OCI-LY1 (cell line): ENCODE measurements around the gene GPR148.

Experiments
- EZH2 ChIP-seq: fragments of 200-600 bp; sonication (generic), shearing (Covaris generic); IDR thresholded peaks from 2 replicates; pipeline ENCODE4 v1.8.0; 2017; ENCODE audit warnings: borderline replicate concordance, mixed run types, mild to moderate bottlenecking, antibody characterized with exemption, low read length, moderate library complexity, mixed read lengths
- TF ChIP-seq, protein P1 (sequence below): fragments of 200-600 bp; sonication (generic), shearing (Covaris generic); IDR thresholded peaks from 2 replicates; pipeline ENCODE4 v1.5.1; 2017; ENCODE audit warnings: mild to moderate bottlenecking, antibody characterized with exemption, low read length, moderate library complexity, mixed read lengths

GRCh38 chr2:130728549-130729316 is at the start of gene GPR148:
- TF ChIP-seq, protein P1, sequence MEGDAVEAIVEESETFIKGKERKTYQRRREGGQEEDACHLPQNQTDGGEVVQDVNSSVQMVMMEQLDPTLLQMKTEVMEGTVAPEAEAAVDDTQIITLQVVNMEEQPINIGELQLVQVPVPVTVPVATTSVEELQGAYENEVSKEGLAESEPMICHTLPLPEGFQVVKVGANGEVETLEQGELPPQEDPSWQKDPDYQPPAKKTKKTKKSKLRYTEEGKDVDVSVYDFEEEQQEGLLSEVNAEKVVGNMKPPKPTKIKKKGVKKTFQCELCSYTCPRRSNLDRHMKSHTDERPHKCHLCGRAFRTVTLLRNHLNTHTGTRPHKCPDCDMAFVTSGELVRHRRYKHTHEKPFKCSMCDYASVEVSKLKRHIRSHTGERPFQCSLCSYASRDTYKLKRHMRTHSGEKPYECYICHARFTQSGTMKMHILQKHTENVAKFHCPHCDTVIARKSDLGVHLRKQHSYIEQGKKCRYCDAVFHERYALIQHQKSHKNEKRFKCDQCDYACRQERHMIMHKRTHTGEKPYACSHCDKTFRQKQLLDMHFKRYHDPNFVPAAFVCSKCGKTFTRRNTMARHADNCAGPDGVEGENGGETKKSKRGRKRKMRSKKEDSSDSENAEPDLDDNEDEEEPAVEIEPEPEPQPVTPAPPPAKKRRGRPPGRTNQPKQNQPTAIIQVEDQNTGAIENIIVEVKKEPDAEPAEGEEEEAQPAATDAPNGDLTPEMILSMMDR: no peak
- TF ChIP-seq EZH2: no peak
